HG02571 (cell line): ENCODE measurements around the gene CARD16.
"Not testable (repeated sequence)": the region's sequence is repeated elsewhere in the genome, so short reads cannot be mapped to it uniquely, and the experiment has no call there.

Experiments
- ATAC-seq: cut with Tn5 transposase; IDR thresholded peaks from one replicate; pipeline ENCODE4 v1.9.1; 2021; ENCODE audit warnings: mild to moderate bottlenecking, moderate library complexity; ENCODE audit not compliant: unreplicated experiment

Gene CARD16

GRCh38 chr11:105044557-105045524 lies at the start of gene CARD16:
Gene CARD16, minus strand, starts transcription at chr11:105045335. Its CDS starts 38 bp downstream, at chr11:105045297.
- peak; percentile 99 for ATAC-seq

- ATAC-seq = no peak
Observed at GRCh38 chr11:105092256-105093239, 47.4 kb upstream of the CARD16 start.

GRCh38 chr11:105081412-105082150 lies 36.4 kb upstream of the CARD16 start:
- no peak for ATAC-seq

GRCh38 chr11:105080171-105080906 lies 35.2 kb upstream of the CARD16 start:
- ATAC-seq = not testable (repeated sequence)

- ATAC-seq = no peak
Observed at GRCh38 chr11:105078283-105078682, 33.1 kb upstream of the CARD16 start.

- not testable (repeated sequence) for ATAC-seq
Observed at GRCh38 chr11:105077141-105077790, 32.1 kb upstream of the CARD16 start.

- ATAC-seq = no peak
Observed at GRCh38 chr11:105074166-105074530, 29.0 kb upstream of the CARD16 start.

GRCh38 chr11:105073456-105074165 lies 28.5 kb upstream of the CARD16 start:
- ATAC-seq = no peak

GRCh38 chr11:105072080-105072479 lies 26.9 kb upstream of the CARD16 start:
- not testable (repeated sequence) for ATAC-seq

GRCh38 chr11:105071089-105071732 lies 26.1 kb upstream of the CARD16 start:
- ATAC-seq = no peak

- ATAC-seq = no peak
Observed at GRCh38 chr11:105070306-105070705, 25.2 kb upstream of the CARD16 start.

GRCh38 chr11:105069749-105070148 lies 24.6 kb upstream of the CARD16 start:
- not testable (repeated sequence) for ATAC-seq

- ATAC-seq = not testable (repeated sequence)
Observed at GRCh38 chr11:105063245-105063941, 18.3 kb upstream of the CARD16 start.

GRCh38 chr11:105057432-105057831 lies 12.3 kb upstream of the CARD16 start:
- ATAC-seq = no peak

GRCh38 chr11:105056446-105056845 lies 11.3 kb upstream of the CARD16 start:
- no peak for ATAC-seq

GRCh38 chr11:105054723-105055493 lies 9.8 kb upstream of the CARD16 start:
- no peak for ATAC-seq

- no peak for ATAC-seq
Observed at GRCh38 chr11:105052487-105052886, 7.4 kb upstream of the CARD16 start.
